ENCODE measurements around the gene VPS11.
"Not testable (repeated sequence)": the region's sequence is repeated elsewhere in the genome, so short reads cannot be mapped to it uniquely, and the experiment has no call there.

Gene VPS11

GRCh38 chr11:119038884-119039283 is 28.7 kb upstream of the VPS11 start:
- no peak for DNase-seq (ENCODE audit: low spot score)

DNA sequence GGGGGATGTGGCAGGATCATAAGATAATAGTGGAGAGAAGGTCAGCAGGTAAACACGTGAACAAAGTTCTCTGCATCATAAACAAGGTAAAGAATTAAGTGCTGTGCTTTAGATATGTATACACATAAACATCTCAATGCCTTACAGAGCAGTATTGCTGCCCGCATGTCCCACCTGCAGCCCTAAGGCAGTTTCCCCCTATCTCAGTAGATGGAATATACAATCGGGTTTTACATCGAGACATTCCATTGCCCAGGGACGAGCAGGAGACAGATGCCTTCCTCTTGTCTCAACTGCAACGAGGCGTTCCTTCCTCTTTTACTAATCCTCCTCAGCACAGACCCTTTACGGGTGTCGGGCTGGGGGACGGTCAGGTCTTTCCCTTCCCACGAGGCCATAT is 28.1 kb upstream of the VPS11 start:
- not testable (repeated sequence) for DNase-seq (ENCODE audit: low spot score)

- no peak for DNase-seq (ENCODE audit: low spot score)
Measured at GRCh38 chr11:119041821-119042514, 25.6 kb upstream of the VPS11 start.

DNA sequence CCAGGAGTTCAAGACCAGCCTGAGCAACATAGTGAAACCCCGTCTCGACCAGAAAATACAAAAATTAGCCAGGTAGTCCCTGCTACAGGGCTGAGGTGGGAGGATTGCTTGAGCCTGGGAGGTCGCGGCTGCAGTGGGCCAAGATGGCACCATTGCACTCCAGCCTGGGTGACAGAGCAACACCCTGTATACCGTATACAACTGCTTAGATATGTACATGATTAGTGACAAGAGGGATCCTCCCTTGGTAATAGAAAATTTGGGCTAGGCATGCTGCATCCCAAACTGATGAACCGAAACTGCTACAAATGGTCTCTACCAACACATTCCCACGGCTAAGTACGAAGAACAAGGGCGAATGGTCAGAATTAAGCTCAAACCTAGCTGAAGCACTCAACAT is 24.7 kb upstream of the VPS11 start:
- no peak for DNase-seq (ENCODE audit: low spot score)

GRCh38 chr11:119044708-119045107 is 22.9 kb upstream of the VPS11 start:
- no peak for DNase-seq (ENCODE audit: low spot score)

DNA sequence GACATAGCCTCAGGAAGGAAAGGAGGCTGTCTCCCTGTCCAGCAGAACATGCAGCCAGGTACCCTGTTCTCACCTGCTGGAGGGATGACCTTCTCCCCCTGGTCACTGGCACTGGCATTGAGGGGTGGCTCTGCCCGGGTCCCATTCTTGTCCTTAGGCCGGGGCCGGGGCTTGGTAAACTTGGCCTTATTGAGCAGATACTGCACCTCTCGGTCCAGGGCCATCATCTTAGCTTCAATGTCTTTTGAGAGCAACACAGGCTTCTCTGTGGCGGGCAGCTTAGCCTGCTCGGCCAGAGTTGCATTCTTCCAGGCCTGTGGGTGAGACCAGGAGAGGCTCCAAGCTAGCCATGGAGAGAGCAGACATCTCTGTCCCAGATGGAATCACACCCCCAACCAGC is 21.1 kb upstream of the VPS11 start:
- DNase-seq (ENCODE audit: low spot score) = no peak

DNA sequence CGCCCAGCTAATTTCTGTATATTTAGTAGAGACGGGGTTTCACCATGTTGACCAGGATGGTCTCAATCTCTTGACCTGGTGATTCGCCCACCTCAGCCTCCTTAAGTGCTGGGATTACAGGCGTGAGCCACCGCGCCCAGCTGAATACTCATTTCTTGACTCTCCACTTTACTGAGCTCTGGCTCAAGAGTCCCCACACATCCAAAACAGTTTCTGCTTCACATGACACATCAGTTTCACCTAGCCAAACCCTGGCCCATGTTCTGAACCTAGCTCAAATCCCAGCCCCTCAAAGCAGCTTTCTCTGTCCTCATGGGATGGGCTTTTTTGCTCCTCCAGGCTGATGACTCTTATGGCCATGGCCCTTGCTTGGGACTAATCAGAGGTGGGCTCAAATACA is 20.4 kb upstream of the VPS11 start:
- no peak for DNase-seq (ENCODE audit: low spot score)

- no peak for DNase-seq (ENCODE audit: low spot score)
Measured at GRCh38 chr11:119048644-119049043, 19.0 kb upstream of the VPS11 start.

DNA sequence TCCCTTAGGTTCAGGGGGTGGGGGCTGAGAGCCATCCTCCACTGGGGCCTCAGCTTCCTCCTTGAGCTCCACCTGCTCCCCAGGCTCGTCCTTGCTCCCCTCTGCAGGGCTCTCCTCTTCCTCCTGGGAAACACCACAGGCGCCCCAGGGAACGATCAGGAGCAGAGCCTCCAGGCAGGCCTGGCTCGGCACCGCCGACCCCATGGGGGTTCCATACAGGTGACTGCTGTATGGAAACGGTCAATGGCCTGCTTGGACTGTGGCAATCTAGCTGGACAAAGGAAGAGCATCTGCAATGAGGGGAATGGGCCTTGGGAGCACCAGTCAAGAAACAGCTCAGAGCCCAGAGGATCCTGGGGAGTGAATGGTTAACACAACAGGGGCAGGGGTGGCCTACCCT is 18.5 kb upstream of the VPS11 start:
- no peak for DNase-seq (ENCODE audit: low spot score)

- DNase-seq (ENCODE audit: low spot score) = no peak
Measured at GRCh38 chr11:119051440-119052162, 16.0 kb upstream of the VPS11 start.

GRCh38 chr11:119052163-119052814 is 15.3 kb upstream of the VPS11 start:
- DNase-seq (ENCODE audit: low spot score) = no peak

GRCh38 chr11:119054418-119054817 is 13.2 kb upstream of the VPS11 start:
- DNase-seq (ENCODE audit: low spot score) = no peak

DNA sequence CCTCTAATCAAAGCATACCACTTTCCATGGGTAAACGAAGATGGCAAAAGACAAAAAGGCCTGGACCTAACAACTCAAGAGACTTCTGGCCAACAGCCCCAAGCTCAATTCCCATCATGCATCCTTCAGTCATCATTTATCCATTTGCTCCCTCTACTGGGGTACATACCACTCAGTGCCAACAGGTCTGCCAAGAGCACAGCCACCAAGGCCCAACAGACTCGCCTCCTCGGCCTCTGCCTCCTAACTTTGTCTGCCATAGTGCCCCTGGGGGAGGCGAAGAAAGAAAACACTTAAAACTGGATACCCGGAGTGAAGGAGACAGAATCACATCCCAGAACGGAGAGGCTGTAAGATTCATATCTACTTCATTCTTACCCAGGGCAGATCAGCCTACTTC is 11.7 kb upstream of the VPS11 start:
- peak; percentile 49 for DNase-seq (ENCODE audit: low spot score)

GRCh38 chr11:119056421-119056999 is 11.1 kb upstream of the VPS11 start:
- peak; percentile 56 for DNase-seq (ENCODE audit: low spot score)

- DNase-seq (ENCODE audit: low spot score) = peak; percentile 96
Measured at GRCh38 chr11:119057000-119057769, 10.4 kb upstream of the VPS11 start, which contains the start of gene HYOU1. HYOU1 (minus strand) TSS chr11:119057205; CDS start chr11:119056160, 1,045 bp downstream.

GRCh38 chr11:119059128-119059527 is 8.5 kb upstream of the VPS11 start:
- DNase-seq (ENCODE audit: low spot score) = not testable (repeated sequence)

GRCh38 chr11:119061256-119061655 is 6.4 kb upstream of the VPS11 start:
- DNase-seq (ENCODE audit: low spot score) = no peak

GRCh38 chr11:119062779-119063178 is 4.8 kb upstream of the VPS11 start:
- peak; percentile 96 for DNase-seq (ENCODE audit: low spot score)

DNA sequence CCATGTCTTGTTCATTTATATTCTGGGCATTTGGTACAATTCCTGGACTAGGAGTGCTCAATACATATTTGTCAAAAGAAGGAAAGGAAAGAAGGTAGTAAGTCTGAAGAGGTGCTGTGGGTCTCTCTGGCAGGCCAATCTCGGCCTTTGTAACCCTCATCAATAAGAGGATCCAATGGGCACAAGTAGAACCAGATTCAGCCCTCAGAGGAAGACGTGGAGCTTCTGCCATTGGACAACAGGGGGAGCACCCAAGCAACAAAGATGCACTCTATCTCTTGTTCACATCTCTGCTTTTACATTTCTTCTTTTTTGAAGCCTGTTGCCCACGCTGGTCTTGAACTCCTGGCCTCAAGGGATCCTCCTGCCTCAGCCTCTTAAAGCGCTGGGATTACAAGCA is 2.2 kb upstream of the VPS11 start:
- DNase-seq (ENCODE audit: low spot score) = peak; percentile 88

GRCh38 chr11:119077839-119078238 is 10.2 kb downstream of the VPS11 start:
- DNase-seq (ENCODE audit: low spot score) = no peak

GRCh38 chr11:119078675-119079420 is 11.2 kb downstream of the VPS11 start:
- no peak for DNase-seq (ENCODE audit: low spot score)
